GM19239 (cell line): ENCODE results near the gene FAM177B.
"Not testable (repeated sequence)": the region's sequence is repeated elsewhere in the genome, so short reads cannot be mapped to it uniquely, and the experiment has no call there.

Experiments
- DNase-seq: peaks from one replicate; pipeline ENCODE4 v3.0.0; 2011; ENCODE audit warnings: low spot score; ENCODE audit not compliant: insufficient read length
- FAIRE-seq: peaks from 2 replicates; lab custom pipeline; 2011; peaks lifted over from hg19 to GRCh38; lab: Jason Lieb, UNC

The FAM177B gene

GRCh38 chr1:222739465-222739864, 2.5 kb downstream of the FAM177B start:
- DNase-seq (no peak), FAIRE-seq (no peak)

DNA sequence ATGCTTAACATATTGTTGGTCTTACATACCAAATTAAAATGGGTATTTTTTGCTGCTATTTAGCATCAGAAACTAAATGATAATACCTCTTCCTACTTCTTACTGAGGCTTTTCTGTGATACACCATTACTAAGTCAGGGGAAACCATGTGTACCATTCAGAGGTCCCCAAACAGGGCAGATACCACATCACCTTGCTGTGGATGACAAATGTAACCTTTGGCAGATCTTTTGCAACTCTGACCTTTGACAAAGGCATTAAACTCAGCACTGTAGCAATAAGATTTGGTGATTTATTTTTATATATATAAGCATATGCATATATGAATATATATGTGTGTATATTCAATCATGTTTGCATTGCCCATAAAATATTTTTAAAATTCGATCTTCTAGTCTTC, 2.9 kb downstream of the FAM177B start:
- DNase-seq: no peak
- no peak for FAIRE-seq

DNA sequence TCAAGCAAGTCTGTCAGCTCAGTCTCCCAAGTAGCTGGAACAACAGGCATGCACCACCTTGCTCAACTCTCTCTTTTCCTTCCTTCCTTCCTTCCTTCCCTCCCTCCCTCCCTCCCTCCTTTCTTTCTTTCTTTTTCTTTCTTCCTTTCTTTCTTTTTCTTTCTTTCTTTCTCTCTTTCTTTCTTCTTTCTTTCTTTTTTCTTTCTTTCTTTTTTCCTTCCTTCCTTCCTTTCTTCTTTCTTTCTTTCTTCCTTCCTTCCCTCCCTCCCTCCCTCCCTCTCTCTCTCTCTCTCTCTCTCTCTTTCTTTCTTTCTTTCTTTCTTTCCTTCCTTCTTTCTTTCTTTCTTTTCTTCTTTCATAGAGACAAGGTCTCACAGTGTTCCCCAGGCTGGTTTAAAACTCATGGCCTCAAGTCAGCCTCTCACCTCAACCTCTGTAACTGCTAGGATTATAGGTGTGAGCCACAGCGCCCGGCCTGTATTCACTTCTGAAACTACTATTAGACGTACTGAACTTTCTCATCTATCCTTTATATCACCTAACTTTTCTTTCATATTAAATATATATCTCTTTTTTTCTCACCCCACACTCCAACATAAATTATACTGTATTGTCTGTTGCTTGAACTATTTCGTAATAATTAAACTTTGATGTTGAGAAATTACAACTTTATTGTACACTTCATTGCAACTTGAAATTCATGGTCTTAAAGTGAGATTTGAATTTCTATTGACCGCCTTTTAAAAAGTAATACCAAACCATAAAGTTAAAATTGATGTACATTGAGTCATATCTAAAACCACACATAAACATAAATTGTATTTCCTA, 4.8 kb downstream of the FAM177B start:
- not testable (repeated sequence) for DNase-seq, FAIRE-seq

DNA sequence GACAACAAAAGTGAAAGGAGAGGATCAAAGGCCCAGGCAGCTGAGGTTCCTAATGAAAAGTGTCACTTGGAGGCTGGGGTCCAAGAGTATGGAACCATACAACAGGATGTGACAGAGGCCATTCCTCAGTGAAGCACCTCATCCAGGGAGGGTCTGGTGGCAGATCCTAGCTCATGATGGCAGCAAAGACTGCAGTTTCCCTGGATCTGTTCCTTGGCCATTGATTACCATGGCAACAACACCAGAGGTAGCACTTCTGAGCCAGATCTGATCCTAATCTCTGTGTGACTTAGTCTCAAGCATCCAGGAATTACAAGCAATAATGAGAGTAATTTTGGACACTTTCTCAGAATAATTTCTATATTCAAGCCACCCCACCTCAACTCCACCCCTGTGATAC, 12.9 kb downstream of the FAM177B start:
- no peak for DNase-seq
- no peak for FAIRE-seq

- no peak for FAIRE-seq
- DNase-seq: peak; percentile 10
Observed at GRCh38 chr1:222750651-222751050, 13.6 kb downstream of the FAM177B start.

DNA sequence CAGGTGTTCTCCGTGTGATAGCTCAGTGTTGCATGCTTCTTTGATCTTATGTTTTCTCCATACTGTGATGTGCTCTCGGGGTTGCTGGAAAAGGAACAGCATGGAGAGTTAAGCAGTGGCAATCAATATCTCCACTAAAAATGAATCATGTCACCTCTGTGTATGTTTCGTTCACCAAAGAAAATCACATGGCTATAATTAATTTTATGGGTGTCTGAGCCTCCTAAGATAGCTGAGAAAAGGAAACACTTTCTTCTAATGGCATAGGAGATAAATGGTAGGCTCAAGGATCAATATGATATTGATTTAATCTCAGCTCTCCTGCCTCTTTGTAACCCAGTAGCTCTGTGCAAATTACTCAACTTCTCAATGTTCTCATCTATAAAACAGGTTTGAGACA, 14.3 kb downstream of the FAM177B start:
- FAIRE-seq (no peak), DNase-seq (no peak)

GRCh38 chr1:222754366-222755139, 17.6 kb downstream of the FAM177B start:
- FAIRE-seq: no peak
- no peak for DNase-seq

GRCh38 chr1:222757646-222758268, 20.8 kb downstream of the FAM177B start:
- FAIRE-seq: no peak
- DNase-seq: no peak

DNA sequence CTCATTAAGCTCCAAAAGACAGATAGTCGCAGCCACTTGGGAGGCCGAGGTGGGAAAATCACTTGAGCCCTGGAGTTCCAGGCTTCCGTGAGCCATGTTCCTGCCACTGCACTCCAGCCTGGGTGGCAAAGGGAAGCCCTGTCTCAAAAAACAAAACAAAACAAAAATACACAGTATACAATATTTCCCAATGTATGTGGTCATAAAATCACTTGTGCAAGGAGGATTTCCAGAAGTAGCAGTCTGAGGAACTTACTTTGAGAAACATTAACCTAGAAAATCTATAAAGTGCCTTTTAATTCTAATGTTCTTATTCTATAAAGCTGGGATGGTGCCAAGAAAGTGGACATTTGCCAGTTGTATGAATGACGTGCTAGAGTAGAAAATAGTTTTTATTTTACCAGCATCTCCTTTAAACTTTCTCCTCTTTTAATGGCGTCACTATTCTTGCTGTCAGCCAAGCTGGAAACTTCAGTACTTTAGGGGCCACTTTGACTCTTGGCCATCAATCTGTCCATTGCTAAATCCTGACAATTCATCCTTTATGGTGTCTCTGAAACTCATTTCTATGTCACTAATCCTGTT, 22.5 kb downstream of the FAM177B start:
- no peak for FAIRE-seq
- DNase-seq: no peak

DNA sequence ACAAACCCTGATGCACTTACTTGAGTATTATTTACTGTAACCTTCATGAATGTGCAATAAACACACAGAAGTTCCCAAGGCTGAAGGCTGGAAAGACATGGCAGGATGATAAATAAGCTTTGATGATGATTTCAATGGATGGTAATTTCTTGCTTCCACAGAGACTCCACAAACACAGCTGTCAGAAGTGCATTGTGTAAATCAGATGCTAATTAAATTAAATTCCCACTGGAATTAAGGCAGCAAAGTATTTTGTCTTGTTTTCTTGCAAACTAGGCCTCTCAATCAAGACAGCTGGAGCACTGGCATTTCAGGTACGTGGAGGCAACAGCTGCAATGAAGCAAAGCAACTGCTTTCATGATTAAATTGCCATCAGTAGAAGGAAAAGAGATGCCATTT, 24.1 kb downstream of the FAM177B start:
- DNase-seq: no peak

DNA sequence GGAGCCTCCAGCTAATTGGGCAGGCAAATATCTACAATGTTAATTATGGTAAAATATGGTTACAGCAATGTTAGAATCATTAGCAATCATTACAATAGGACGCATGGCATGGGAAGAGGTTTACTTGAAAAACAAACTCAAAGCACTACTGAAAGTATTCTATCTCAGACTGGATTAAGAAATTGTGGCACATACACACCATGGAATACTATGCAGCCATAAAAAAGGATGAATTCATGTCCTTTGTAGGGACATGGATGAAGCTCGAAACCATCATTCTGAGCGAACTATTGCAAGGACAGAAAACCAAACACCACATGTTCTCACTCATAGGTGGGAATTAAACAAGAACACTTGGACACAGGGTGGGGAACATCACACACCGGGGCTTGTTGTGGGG, 25.2 kb downstream of the FAM177B start:
- DNase-seq, FAIRE-seq: not testable (repeated sequence)

More for the DNA sequence above, 24.1 kb downstream of the FAM177B start:
- FAIRE-seq: no peak

DNA sequence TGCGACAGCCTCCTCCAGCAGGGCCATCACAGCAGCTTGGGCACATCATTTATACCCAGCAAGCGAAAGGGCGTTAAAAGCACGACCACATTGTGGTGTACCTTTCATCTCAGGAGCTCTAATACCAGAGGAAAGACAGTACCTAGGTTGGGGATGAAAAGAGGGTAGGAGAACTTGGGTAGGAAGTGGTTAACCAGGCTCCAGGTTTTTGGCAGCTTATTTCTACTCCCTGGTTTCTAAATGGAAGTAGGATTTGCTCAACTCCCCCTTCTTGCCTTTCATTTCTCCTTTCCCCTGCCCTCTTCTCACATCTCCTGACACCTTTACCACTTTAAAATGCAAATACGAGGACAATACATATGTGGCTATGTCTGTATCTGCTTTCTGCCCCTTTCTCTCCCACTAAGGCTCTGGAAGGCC, 30.2 kb downstream of the FAM177B start:
- no peak for FAIRE-seq
- DNase-seq: no peak

DNA sequence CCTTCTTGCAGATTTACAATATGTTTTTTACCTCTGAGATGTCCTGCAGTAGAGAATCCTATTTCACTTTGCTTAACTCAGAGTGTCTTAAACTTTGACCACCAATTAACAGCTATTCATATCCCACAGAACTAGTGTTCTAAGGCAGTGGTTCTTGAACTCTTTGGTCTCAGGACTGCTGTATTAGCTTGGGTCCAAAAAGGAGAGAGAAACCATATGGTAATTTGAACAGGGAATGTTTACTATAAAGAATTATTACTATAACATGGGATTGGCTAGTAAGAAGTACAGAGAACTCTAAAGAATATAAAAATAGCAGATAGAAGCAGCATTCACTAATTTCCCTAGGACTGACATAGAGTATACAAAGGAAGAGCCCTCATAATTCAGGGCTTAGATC, 31.6 kb downstream of the FAM177B start:
- DNase-seq: no peak
- peak; percentile 33 for FAIRE-seq

- no peak for FAIRE-seq
Observed at GRCh38 chr1:222769181-222769580, 32.2 kb downstream of the FAM177B start.

DNA sequence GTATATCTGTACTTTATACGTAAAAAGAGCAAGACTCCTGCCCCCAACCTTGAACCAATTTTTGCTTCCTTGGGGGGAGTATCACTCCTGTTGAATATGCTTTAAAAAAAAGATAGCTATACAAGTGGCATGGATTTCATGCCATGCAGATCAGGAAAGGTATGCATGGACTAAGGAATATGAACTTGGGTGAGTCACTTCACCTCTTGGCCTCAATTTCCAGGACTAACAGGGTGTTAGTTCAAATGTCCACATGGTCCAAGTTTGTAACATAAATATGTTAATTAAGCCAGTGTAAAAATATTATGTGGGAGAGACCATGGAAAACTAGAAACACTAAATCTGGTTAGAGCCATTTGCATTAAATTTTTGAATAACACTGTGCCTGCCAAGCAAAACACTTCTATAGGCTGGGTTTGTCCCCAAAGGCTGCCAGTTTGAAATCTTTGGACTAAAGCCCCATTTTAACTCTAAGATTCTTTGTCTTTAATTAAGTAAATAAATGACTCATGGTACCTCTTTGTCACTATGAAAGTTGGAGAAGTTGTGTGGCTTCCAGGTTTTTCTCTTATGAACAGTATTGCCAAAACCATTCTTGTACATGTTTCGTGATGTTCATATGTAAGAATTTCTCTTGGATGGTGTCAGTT, 33.1 kb downstream of the FAM177B start:
- no peak for DNase-seq
- no peak for FAIRE-seq

More at GRCh38 chr1:222769181-222769580, 32.2 kb downstream of the FAM177B start:
- DNase-seq: no peak

DNA sequence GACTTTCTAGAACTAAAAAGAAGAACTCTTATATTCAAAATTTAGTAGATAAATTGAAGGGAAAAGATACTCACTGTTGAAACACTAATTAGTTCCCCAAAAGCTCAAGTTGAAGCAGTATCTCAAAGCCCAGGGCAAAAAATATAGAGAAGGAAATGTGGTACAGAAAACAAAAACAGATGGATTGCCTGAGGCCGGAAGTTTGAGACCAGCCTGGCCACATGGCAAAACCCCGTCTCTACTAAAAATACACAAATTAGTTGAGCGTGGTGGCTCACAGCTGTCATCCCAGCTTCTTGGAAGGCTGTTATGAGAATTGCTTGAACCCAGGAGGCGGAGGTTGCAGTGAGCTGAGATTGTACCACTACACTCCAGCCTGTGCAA, 36.0 kb downstream of the FAM177B start:
- peak; percentile 87 for FAIRE-seq
- DNase-seq: peak; percentile 5

- FAIRE-seq (no peak), DNase-seq (no peak)
Observed at GRCh38 chr1:222777463-222777862, 40.5 kb downstream of the FAM177B start.

GRCh38 chr1:222777977-222778376, 41.0 kb downstream of the FAM177B start:
- FAIRE-seq (no peak), DNase-seq (no peak)

DNA sequence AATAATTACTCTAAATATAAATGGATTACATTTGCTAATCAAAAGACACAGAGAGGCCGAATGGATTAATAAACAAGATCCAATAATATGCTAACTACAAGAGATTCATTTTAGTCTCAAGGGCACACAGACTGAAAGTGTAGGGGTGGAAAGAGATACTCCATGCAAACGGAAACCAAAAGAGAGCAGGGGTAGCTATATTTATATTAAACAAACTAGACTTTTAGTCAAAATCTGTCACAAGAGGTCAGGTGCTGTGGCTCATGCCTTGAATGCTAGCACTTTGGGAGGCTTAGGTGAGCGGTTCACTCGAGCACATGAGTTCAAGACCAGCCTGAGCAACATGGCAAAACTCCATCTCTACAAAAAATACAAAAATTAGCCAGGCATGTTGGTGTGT, 44.2 kb downstream of the FAM177B start:
- FAIRE-seq (no peak), DNase-seq (no peak)

DNA sequence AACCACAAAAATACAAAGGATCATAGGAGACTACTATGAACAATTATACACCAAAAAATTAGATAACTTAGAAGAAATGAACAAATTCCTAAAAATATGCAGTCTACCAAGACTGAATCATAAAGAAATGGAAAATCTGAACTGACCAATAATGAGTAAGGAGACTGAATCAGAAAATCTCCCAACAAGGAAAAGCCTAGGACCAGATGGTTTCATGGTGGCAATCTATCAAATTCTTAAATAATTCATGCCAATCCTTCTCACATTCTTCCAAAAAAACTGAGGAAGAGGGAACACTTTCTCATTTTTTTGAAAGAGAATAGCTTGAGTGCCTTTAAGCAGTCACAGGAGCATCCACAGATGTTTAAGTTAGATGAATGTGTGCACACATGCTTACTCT, 46.0 kb downstream of the FAM177B start:
- FAIRE-seq (no peak), DNase-seq (no peak)
